ENCODE data around the gene WDR93.

The WDR93 gene

DNA sequence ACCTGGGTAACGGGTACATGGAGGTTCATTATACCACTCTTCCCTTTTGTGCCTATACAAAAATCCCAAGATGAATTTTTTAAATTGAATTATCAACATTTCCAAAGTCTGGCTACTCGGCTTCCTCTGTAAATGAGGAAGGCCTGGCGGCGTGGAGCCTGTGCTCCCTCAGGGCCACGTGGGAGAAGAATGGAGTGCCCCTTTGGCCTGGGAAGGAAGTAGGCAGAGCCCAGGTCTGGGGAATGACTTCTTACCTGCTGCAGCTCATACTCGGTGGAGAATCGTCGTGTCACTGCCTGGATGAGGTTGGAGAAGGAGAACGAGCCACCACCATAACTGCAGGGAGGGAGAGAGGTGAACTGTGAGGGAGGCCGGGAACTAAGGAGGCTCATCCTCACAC is 99.6 kb downstream of the WDR93 start:
- TF ChIP-seq, protein P1, sequence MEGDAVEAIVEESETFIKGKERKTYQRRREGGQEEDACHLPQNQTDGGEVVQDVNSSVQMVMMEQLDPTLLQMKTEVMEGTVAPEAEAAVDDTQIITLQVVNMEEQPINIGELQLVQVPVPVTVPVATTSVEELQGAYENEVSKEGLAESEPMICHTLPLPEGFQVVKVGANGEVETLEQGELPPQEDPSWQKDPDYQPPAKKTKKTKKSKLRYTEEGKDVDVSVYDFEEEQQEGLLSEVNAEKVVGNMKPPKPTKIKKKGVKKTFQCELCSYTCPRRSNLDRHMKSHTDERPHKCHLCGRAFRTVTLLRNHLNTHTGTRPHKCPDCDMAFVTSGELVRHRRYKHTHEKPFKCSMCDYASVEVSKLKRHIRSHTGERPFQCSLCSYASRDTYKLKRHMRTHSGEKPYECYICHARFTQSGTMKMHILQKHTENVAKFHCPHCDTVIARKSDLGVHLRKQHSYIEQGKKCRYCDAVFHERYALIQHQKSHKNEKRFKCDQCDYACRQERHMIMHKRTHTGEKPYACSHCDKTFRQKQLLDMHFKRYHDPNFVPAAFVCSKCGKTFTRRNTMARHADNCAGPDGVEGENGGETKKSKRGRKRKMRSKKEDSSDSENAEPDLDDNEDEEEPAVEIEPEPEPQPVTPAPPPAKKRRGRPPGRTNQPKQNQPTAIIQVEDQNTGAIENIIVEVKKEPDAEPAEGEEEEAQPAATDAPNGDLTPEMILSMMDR (IDR thresholded peaks at IDR 0.05; ENCODE audit: control insufficient read depth, insufficient read depth, low read depth, low read length, missing control alignments) = no peak
- DNase-seq (ENCODE audit: low read depth) = no peak
- no peak overlapping the region for H3K4me3 ChIP-seq (ENCODE audit: control insufficient read depth, low read depth, low read length)

DNA sequence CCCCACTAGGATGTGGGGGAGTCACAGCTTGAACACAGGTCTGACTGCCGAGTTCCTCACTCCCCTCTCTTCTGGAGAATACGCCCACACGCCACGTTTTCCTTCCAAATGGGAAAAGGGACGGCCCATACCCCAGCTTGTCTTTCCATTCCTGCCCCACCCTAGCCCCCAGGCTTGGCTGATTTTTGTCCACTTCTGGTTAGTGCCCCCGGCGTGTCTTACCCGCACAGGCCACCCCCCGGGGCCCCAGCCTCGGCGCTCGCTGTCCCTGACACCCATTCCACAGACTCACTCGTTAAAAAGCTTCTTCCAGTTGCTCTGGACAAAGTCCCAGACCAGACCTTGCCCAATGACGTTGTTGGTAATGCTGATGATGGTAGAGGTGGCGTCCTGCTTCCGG is 100.0 kb downstream of the WDR93 start:
- TF ChIP-seq, protein P1 (IDR thresholded peaks at IDR 0.05; ENCODE audit: control insufficient read depth, insufficient read depth, low read depth, low read length, missing control alignments) = no peak
- DNase-seq (ENCODE audit: low read depth) = no peak
- no peak overlapping the region for H3K4me3 ChIP-seq (ENCODE audit: control insufficient read depth, low read depth, low read length)

GRCh38 chr15:89792106-89792805 is 101.6 kb downstream of the WDR93 start:
- no peak overlapping the region for H3K4me3 ChIP-seq (ENCODE audit: control insufficient read depth, low read depth, low read length)
- no peak for DNase-seq (ENCODE audit: low read depth)
- TF ChIP-seq, protein P1 (IDR thresholded peaks at IDR 0.05; ENCODE audit: control insufficient read depth, insufficient read depth, low read depth, low read length, missing control alignments) = no peak

Measured in AG09309 (cell line).